Measurements from ENCODE around the gene DEF6. TPM values are rescaled to one million over a fixed set of nuclear protein-coding genes. Genes with fewer than 3 reads are reported as not detected.

Gene DEF6
- total RNA-seq: 0.83 and 1.3 TPM in 2 replicates

DNA sequence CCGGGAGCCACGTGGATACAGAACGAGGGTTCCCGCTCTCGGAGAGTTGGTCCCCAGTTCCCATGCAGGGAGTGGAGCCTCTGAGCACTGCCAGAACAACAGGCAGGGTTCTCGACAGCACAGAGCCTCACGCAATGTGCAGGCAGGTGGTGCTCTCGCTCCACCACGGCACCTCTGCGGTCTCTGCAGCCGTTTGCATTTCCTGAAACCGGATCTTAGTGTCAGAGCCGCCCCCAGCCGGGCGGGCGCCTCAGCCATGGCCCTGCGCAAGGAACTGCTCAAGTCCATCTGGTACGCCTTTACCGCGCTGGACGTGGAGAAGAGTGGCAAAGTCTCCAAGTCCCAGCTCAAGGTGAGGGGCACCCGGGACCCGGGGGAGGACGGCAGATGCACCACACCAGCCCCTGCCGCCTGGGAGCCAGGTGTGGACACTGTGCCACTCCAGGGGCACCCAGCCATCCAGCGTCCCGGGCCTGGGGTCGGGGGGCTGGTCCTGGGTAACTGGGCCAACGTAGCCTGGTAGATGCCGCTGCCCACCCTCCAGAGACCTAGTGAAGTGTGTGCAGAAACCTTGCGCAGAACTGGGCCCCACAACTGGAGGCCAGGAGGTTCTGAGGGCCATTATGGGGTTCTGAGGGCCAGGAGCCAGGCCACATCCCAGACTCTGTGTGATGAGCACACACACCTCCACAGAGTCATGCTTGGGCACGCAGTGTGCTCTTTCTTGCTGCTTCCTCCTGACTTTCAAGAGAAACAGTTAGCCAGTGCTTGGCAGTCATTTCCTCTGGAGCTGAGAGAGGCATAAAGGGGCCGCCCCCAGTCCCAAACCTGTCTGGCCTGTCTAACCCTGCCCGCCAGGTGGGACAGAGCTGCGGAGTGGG is at the start of gene DEF6:
TSS of gene DEF6 (plus strand) at position 218 of the 881 bp plus-strand sequence. CDS start at position 257, 39 bp downstream.

DNA sequence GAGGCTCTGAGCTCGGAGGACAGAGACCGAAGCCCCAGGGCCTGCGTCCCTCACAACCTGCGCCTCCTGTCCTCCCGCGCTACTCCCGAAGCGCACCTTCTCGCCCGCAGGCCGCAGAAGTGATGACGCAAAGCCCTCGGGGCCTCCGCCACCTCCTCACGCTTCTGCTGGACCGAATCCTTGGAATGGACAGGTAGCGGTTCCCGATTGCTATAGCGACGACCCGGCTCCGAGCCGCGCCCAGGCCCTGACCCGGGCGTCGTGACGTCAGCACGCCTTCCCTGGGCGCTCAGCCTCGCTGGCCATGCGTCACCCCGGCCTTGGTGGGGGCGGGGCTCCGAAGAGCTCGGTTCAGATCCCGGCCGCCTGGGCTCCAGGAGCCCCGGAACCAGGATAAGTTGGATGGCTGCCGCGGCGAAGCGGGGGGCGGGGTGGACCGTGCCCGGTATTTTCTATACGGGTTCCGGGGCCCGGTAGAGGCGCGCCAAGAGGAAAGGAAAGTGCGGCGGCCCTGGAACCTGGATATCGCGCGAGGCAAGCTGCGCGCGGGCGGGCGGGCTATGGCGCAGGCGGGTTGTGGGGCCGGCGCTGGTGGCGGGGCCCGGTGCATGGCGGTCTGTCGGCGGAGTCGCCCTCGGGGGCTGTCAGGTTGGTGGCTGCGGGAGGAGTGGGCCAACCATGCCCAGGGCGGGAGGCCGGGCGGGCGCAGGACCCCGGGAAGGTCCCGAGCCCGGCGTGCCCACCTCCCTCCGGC is 38.2 kb upstream of the DEF6 start, which contains the start of gene ZNF76:
TSS of gene ZNF76 (plus strand) at position 542 of the 754 bp plus-strand sequence. CDS start 21,417 bp downstream, outside the sequence.

GRCh38 chr6:35342258-35343091 is 44.9 kb downstream of the DEF6 start, which contains the start of gene PPARD:
Gene PPARD (plus strand): TSS chr6:35342558. CDS start chr6:35411088, 68,530 bp downstream.

Other genes with a start within 250 kb of the DEF6 start
- gene TCP11, start 156.5 kb upstream of the DEF6 start, total RNA-seq: 0.14 TPM in 1 of 2 replicates, not detected in the other
- gene SCUBE3, start 83.9 kb upstream of the DEF6 start, total RNA-seq: 1.7 and 1.8 TPM in 2 replicates
- 17.2 and 17.5 TPM in 2 replicates for gene ZNF76, start 38.1 kb upstream of the DEF6 start, total RNA-seq
- gene PPARD, start 44.7 kb downstream of the DEF6 start, total RNA-seq: 8.7 and 9.1 TPM in 2 replicates
- gene FANCE, start 154.5 kb downstream of the DEF6 start, total RNA-seq: 2.8 and 3.7 TPM in 2 replicates
- 2,520 and 2,942 TPM in 2 replicates for gene RPL10A, start 170.6 kb downstream of the DEF6 start, total RNA-seq
- gene TEAD3, start 199.3 kb downstream of the DEF6 start, total RNA-seq: 5.4 and 6.8 TPM in 2 replicates
- gene TULP1, start 215.1 kb downstream of the DEF6 start, total RNA-seq: not detected in 2 replicates